Tibial nerve (tissue), 4 donors: Measurements from ENCODE around the gene KIAA1191. TPM values are rescaled to one million over a fixed set of nuclear protein-coding genes. Genes with fewer than 3 reads are reported as not detected.

Experiments
- DNase-seq, 2 donors: peaks; one replicate each; pipeline ENCODE4 v3.0.0-alpha.2; 2019; ENCODE audit warnings: low spot score in 2 of 2
- H3K27ac ChIP-seq, 4 donors: fragments of 200-600 bp; sonication (generic) in 3 of 4; one replicate each; pipeline ENCODE4 v1.5.1; 2017 to 2019; ENCODE audit warnings: mild to moderate bottlenecking in 1 of 4
- H3K27me3 ChIP-seq, 2 donors: fragments of 200-600 bp; sonication (generic) in 1 of 2; one replicate each; pipeline versions ENCODE4 v1.5.1 to v1.6.0; 2017 to 2019
- H3K36me3 ChIP-seq, 3 donors: fragments of 200-600 bp; sonication (generic); one replicate each; pipeline ENCODE4 v1.5.1; 2018 to 2019
- H3K4me1 ChIP-seq, 4 donors: fragments of 200-600 bp; sonication (generic) in 3 of 4; one replicate each; pipeline ENCODE4 v1.5.1; 2017 to 2019
- H3K4me3 ChIP-seq, 4 donors: fragments of 200-600 bp; sonication (generic) in 3 of 4; one replicate each; pipeline ENCODE4 v1.5.1; 2017 to 2019; ENCODE audit warnings: mild to moderate bottlenecking in 1 of 4, moderate library complexity in 1 of 4
- H3K9me3 ChIP-seq, 4 donors: fragments of 200-600 bp; sonication (generic) in 3 of 4; one replicate each; pipeline ENCODE4 v1.5.1; 2017 to 2019
- EP300 ChIP-seq, 2 donors: sonication (generic); formaldehyde crosslinking; IDR thresholded peaks; one replicate each; pipeline ENCODE4 v1.6.1; 2017; ENCODE audit warnings: antibody characterized with exemption in 2 of 2, mild to moderate bottlenecking in 1 of 2
- POLR2A ChIP-seq, 2 donors: fragments of 450-650 bp; IDR thresholded peaks; one replicate each; pipeline ENCODE4 v1.6.1; 2017; ENCODE audit warnings: antibody characterized with exemption in 2 of 2, mild to moderate bottlenecking in 2 of 2, moderate library complexity in 2 of 2
- WGBS, 2 donors: methylation state at CpG; one replicate each; pipeline ENCODE4 v1.1.5; 2018; 5-methylcytosine and 5-hydroxymethylcytosine counted together
- total RNA-seq, 4 donors: library from RNA; depleted of rRNA; stranded (reverse); fragments of >200 nt; gene quantifications; one replicate each; pipeline ENCODE4 v1.1.0, GENCODE V29; 2016
- TF ChIP-seq, protein P1 (sequence below), 5 experiments: fragments of 200-600 bp in 3 of 5; fragments of 450-650 bp in 2 of 5; sonication (generic) in 3 of 5; IDR thresholded peaks; one replicate each; pipeline ENCODE4 v1.5.1; 2016 to 2019; ENCODE audit warnings: antibody characterized with exemption in 5 of 5, mild to moderate bottlenecking in 3 of 5, moderate library complexity in 2 of 5

The KIAA1191 gene
- total RNA-seq, 4 donors from 2014 or later: 77.9 to 91.3 (median 90.0) TPM

DNA sequence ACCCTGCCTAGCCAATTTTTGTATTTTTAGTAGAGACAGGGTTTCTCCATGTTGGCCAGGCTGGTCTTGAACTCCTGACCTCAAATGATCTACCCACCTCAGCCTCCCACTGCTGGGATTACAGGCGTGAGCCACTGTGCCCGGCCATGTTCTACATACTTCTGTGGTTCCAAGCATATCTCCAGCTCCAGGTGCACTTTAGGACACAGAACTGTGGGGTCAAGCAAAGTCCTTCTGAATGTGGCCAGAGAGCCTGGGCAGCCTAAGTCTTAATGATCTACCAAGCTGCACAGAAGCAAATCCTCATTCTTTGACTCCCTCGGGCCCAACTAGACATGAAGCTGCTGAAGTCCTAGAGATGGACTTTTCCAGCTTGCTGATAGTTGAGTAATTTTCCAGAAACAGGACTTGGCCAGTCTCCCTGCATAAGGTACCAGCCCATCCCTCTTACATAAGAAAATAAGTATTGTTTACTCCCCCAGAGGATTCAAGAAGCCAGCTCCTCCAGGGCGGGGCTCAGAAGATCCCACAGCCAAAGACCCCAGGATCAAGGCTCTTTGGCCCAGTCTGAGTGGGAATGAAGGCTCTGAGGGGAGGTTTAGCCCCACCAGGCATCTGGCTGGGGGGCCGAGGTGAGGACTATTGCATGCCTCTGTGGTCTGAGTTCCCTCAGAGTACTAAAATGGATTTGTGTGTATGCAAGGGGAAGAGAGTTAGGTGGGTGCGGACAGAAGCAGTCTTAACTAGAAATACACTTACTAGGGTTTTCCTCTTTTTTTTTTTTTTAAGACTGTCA is 46.1 kb upstream of the KIAA1191 start:
- Histone ChIP-seq H3K27ac (peak overlapping the region in 2 of 4 donors; percentile 60 to 74), H3K27me3 (no peaks in the 10 kb centered on the region), H3K36me3 (peaks cover 0 to 66% (median 0%) of the 10 kb centered on the region in 3 donors), H3K9me3 (no peaks in the 10 kb centered on the region), H3K4me3 (no peak overlapping the region), H3K4me1 (peaks cover 0 to 87% (median 2%) of the 10 kb centered on the region in 4 donors)
- peak in 1 of 2 donors; percentile 63 for TF ChIP-seq EP300 (IDR thresholded peaks at IDR 0.05)
- TF ChIP-seq POLR2A (IDR thresholded peaks at IDR 0.05): no peak
- TF ChIP-seq, protein P1, sequence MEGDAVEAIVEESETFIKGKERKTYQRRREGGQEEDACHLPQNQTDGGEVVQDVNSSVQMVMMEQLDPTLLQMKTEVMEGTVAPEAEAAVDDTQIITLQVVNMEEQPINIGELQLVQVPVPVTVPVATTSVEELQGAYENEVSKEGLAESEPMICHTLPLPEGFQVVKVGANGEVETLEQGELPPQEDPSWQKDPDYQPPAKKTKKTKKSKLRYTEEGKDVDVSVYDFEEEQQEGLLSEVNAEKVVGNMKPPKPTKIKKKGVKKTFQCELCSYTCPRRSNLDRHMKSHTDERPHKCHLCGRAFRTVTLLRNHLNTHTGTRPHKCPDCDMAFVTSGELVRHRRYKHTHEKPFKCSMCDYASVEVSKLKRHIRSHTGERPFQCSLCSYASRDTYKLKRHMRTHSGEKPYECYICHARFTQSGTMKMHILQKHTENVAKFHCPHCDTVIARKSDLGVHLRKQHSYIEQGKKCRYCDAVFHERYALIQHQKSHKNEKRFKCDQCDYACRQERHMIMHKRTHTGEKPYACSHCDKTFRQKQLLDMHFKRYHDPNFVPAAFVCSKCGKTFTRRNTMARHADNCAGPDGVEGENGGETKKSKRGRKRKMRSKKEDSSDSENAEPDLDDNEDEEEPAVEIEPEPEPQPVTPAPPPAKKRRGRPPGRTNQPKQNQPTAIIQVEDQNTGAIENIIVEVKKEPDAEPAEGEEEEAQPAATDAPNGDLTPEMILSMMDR (IDR thresholded peaks at IDR 0.05): no peak
- WGBS, 2 donors: 66 to 69% methylated on average over 5 to 6 of the region's 6 CpGs
- DNase-seq: peak; percentile 20 to 61

DNA sequence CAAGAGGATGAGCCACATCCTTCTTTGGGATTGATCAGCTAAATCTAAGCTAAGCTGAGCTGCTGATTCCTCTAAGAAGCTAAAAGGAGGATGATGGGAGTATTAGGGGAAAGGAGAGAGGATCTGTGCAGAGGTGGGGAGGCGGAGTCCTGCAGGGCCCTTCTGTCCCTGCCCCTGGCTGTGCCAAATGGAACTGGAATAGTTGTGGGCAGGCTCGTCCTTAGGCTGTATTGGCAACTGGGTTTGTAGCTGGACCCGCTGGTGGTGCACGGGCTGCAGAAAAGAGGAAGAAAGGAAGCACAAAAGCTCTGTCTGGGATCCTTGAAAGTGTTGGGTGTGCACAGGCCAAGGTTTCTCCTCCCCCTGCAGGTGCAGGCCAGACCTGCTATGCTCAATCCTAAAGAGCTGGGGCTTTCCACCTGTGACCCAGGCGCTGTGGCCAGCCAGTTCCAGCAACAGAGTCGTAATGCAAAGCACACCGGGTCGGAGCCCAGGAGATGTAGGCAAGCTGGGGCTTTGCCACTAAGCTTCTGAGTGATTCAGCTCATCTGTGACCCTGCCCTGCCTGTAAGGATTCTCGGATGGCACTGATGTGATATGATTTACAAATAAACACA is 45.0 kb upstream of the KIAA1191 start:
- 78 to 79% methylated on average over 8 to 9 of the region's 9 CpGs for WGBS, 2 donors
- no peak overlapping the region for H3K4me3 ChIP-seq
- H3K9me3 ChIP-seq: no peaks in the 10 kb centered on the region
- H3K36me3 ChIP-seq: peaks cover 0 to 66% (median 0%) of the 10 kb centered on the region in 3 donors
- no peaks in the 10 kb centered on the region for H3K27me3 ChIP-seq
- peak overlapping the region in 2 of 4 donors; percentile 60 to 74 for H3K27ac ChIP-seq
- TF ChIP-seq EP300 (IDR thresholded peaks at IDR 0.05): no peak
- TF ChIP-seq, protein P1 (IDR thresholded peaks at IDR 0.05): no peak
- no peak for TF ChIP-seq POLR2A (IDR thresholded peaks at IDR 0.05)
- peaks cover 0 to 88% (median 2%) of the 10 kb centered on the region in 4 donors for H3K4me1 ChIP-seq
- DNase-seq: no peak

DNA sequence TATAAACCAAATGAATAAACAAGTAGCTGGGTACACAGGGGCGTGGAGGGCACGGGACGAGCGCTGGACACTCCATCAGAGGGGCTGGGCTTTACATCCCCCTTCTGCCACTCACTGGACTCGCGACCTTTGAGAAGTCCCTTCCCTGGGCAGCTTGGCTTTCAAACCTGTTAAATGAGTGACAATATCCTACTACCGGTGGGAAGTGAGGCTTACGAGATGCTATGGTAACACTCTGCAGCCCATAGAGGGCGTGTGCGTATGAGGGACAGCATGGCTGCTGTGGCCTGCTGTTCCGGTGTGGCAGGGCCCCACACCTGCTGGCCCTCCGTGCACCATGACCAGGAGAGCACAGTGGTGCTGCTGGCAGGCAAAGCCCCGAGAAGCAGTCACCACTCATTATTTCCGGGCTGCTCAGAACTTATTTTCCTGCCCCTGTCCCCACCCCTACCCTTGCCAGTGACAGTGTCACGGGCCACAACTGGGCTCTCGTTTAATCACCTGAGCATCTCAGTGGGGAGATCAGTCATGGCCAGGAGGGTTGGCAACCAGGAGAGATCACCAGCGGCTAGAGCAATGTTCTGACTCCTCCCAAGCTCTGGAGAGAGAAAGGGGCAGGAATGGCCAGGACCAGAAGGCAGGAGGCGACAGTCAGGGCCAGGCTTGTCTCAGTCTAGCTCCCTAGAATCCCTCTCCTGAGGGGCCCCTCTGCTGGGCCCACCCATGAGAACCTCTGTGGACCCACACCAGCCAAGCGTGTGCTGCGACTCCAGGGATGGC is 44.3 kb upstream of the KIAA1191 start:
- Histone ChIP-seq H3K36me3 (peaks cover 0 to 71% (median 0%) of the 10 kb centered on the region in 3 donors), H3K9me3 (no peaks in the 10 kb centered on the region), H3K27me3 (no peaks in the 10 kb centered on the region), H3K4me1 (peaks cover 0 to 88% (median 7%) of the 10 kb centered on the region in 4 donors), H3K4me3 (no peak overlapping the region), H3K27ac (peak overlapping the region in 2 of 4 donors; percentile 10 to 16)
- 83% methylated on average over 20 of the region's 20 CpGs for WGBS, 2 donors
- TF ChIP-seq, protein P1 (IDR thresholded peaks at IDR 0.05): no peak
- TF ChIP-seq POLR2A (IDR thresholded peaks at IDR 0.05): no peak
- TF ChIP-seq EP300 (IDR thresholded peaks at IDR 0.05): no peak
- DNase-seq: no peak

DNA sequence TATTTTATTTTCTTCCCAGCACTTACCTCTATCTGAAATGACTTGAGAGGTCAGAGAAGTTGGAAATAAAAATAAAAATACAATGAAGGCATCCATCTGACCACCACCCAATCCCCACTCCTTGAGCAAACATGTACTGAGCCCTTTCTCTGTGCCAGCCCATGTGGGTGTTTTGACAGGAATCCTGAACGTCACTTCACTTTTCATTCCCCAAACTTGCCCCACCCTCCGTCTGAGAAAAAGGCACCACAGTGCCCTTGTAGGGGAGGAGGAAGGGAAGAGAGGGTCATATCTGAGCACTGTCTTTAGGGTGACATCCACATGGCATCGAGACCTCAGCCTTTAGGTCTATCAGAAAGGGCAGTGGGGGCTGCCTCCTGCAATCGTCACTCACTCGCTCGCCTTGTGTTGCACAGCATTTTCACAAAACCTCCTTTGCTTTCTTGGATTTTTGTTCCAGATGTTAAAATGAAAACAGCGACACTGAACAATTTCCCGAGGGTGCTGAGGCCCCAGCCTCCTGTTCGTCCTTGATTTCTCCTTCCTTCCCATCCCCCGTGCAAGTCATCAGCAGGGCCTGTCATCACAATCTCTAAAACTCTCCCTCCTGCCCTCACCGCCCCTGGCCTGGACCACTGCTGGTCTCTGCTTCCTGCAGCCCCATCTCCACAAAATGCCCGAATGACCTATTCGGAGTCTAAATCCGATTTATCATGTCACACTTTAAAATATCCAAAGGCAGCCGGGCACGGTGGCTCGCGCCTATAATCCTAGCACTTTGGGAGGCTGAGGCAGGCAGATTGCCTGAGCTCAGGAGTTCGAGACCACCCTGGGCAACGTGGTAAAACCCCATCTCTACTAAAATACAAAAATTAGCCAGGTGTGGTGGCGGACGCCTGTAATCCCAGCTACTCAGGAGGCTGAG is 40.0 kb upstream of the KIAA1191 start:
- Histone ChIP-seq H3K36me3 (peaks cover 0 to 46% (median 0%) of the 10 kb centered on the region in 3 donors), H3K9me3 (no peaks in the 10 kb centered on the region), H3K27me3 (no peaks in the 10 kb centered on the region), H3K4me3 (no peak overlapping the region), H3K4me1 (peaks cover 0 to 68% (median 7%) of the 10 kb centered on the region in 4 donors), H3K27ac (peak overlapping the region; percentile 21 to 64 (median 26))
- TF ChIP-seq POLR2A (IDR thresholded peaks at IDR 0.05): no peak
- TF ChIP-seq, protein P1 (IDR thresholded peaks at IDR 0.05): no peak
- TF ChIP-seq EP300 (IDR thresholded peaks at IDR 0.05): no peak
- 80 to 81% methylated on average over 22 of the region's 22 CpGs for WGBS, 2 donors
- DNase-seq: no peak
